ENCODE measurements around the gene SLC12A8.
A peak's percentile ranks its signal among the peaks of the same experiment; 100 is the strongest.

Gene SLC12A8

DNA sequence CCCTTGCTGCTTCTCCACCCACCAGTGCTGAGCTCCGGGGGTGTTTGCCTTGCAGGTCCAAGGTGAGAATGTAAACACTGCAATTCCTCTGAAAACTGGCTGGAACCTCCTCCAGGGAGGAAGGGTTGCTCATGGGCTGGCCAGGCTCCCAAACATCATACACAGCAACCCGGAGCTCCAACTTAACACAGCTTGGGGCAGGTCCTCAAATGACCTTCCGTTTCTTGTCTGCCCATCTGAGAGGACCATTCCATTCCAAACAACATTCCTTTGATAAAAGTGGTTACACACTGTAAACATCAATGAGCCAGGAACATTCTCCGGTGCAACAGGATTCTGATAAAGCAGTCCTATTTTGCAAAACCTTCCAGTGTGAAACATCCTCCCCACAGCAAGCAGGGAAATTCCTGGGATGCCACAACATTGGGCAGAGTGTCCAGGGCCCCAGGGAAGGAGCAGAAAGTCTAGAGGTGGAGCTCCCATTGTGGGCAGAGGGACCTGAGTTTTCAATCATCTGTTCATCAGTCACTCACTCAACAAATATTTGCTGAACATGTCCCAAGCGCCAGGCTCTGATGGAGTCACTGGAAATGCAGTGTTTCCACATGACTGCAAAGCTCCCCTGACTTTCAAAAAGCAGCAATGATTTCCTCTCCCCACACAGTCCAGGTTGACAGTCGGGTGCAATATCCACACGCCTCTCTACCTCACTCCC lies 149.5 kb downstream of the SLC12A8 start:
- DNase-seq (ENCODE audit: low read depth) = peak; percentile 89
- TF ChIP-seq CTCF (IDR thresholded peaks at IDR 0.05; ENCODE audit: insufficient read depth, low read depth, low read length, missing control alignments) = no peak
- H3K4me3 ChIP-seq (ENCODE audit: low read length) = no peak overlapping the region

GRCh38 chr3:125061646-125062045 lies 150.9 kb downstream of the SLC12A8 start:
- no peak for TF ChIP-seq CTCF (IDR thresholded peaks at IDR 0.05; ENCODE audit: insufficient read depth, low read depth, low read length, missing control alignments)
- no peak overlapping the region for H3K4me3 ChIP-seq (ENCODE audit: low read length)
- DNase-seq (ENCODE audit: low read depth) = no peak

GRCh38 chr3:125061170-125061569 lies 151.4 kb downstream of the SLC12A8 start:
- H3K4me3 ChIP-seq (ENCODE audit: low read length) = no peak overlapping the region
- no peak for TF ChIP-seq CTCF (IDR thresholded peaks at IDR 0.05; ENCODE audit: insufficient read depth, low read depth, low read length, missing control alignments)
- DNase-seq (ENCODE audit: low read depth) = no peak

- H3K4me3 ChIP-seq (ENCODE audit: low read length) = no peak overlapping the region
- no peak for DNase-seq (ENCODE audit: low read depth)
- no peak for TF ChIP-seq CTCF (IDR thresholded peaks at IDR 0.05; ENCODE audit: insufficient read depth, low read depth, low read length, missing control alignments)
Observed at GRCh38 chr3:125059488-125060245, 152.9 kb downstream of the SLC12A8 start.

DNA sequence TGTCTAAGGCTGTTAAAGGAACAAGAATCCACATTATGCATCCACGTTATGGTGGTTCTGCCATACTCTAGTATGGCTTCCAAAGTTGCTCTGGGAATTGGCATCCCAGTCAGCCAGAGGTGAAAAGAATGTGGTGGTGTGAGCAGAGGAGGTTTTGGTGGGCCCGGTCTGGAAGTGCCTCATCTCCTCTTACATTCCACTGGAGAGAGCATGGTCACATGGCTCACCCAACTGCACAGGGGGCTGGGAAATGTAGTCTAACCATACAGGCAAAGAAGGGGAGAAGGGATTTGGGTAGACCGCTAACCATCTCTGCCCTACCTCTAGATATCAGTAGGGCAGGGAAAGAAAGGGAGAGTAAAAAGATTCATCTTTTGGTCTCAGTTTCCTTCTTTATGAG lies 153.6 kb downstream of the SLC12A8 start:
- H3K4me3 ChIP-seq (ENCODE audit: low read length) = no peak overlapping the region
- DNase-seq (ENCODE audit: low read depth) = no peak
- TF ChIP-seq CTCF (IDR thresholded peaks at IDR 0.05; ENCODE audit: insufficient read depth, low read depth, low read length, missing control alignments) = no peak

GRCh38 chr3:125058529-125058928 lies 154.0 kb downstream of the SLC12A8 start:
- no peak for TF ChIP-seq CTCF (IDR thresholded peaks at IDR 0.05; ENCODE audit: insufficient read depth, low read depth, low read length, missing control alignments)
- H3K4me3 ChIP-seq (ENCODE audit: low read length) = no peak overlapping the region
- DNase-seq (ENCODE audit: low read depth) = no peak

All from epithelial cell of esophagus (primary cell).